Esophagus muscularis mucosa (tissue), 4 donors: Measurements from ENCODE around the gene PPP1R37.

Experiments
- CTCF ChIP-seq, 3 experiments: fragments of 200-600 bp in 2 of 3; fragments of 450-650 bp in 1 of 3; sonication (generic) in 2 of 3; IDR thresholded peaks; one replicate each; pipeline ENCODE4 v1.5.1; 2017 to 2019; ENCODE audit warnings: antibody characterized with exemption in 3 of 3, mild to moderate bottlenecking in 2 of 3, moderate library complexity in 1 of 3
- EP300 ChIP-seq: sonication (generic); formaldehyde crosslinking; IDR thresholded peaks from one replicate; pipeline ENCODE4 v1.6.1; 2017; ENCODE audit warnings: antibody characterized with exemption
- POLR2A ChIP-seq: fragments of 450-650 bp; IDR thresholded peaks from one replicate; pipeline ENCODE4 v1.6.1; 2017; ENCODE audit warnings: antibody characterized with exemption, moderate library complexity, mild to moderate bottlenecking, low read depth
- POLR2AphosphoS5 ChIP-seq, 2 donors: sonication (generic); formaldehyde crosslinking; IDR thresholded peaks; one replicate each; pipeline ENCODE4 v1.6.1; 2017; ENCODE audit warnings: antibody characterized with exemption in 2 of 2

- TF ChIP-seq CTCF (IDR thresholded peaks at IDR 0.05) (no peak), EP300 (no peak), POLR2A (no peak), POLR2AphosphoS5 (IDR thresholded peaks at IDR 0.05) (no peak)
Observed at GRCh38 chr19:45172611-45173208, 79.7 kb downstream of the PPP1R37 start.
